ENCODE data around the gene CSF2RB.
"Not testable (repeated sequence)": the region's sequence is repeated elsewhere in the genome, so short reads cannot be mapped to it uniquely, and the experiment has no call there.

Gene CSF2RB

DNA sequence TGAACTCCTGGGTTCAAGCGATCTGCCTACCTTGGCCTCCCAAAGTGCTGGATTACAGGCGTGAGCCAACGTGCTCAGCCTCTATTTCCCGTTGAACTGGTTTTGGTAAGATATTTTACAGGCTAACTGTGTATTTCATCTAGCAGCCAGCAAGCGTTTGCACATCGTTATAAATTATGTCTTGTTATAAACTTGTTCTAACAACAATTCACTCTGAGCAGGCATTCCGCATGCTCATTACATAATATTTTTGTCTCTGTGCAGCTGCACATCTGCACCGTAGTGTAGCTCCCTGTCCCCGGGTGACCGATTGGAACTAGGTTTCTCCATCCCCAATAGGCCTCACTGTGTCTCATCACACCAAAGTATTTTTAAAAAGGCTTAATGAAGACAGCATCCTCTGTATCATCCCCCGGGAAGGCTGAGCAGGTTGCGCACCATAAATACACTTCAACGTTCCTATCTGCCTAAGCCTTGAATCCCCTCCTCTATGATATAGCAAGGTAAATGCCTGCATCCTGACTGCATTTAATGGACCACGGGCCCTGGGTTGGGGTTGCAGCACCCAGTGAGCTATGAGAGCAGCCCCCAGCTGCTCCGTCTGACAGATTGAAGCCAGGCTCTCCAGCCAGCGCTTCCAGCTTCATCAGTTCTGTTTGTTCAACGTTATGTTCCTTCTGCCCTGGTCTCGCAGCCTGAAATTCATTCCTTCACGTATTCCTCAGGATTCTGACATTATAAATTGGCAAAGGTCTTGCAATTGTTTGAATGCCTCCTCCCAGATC, 58.1 kb downstream of the CSF2RB start:
- no peak for DNase-seq

DNA sequence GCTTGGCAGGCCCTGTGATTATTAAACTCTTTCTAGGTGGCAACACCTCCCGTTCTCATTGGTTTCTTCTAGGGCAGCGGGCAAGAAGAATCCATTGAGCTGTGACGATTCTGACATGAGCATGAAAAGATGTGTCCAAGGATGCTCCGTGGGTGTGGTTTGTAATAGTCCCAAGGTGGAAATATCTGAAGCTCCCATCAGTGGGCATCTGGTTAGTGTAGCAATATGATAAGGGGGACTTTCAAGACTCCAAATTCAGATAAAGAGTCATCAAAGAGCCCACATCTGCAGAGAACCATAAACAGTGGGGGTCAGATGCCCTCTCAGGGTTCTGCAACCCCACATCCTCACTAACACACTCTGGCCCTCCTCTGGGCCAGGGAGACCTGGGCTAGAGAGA, 63.2 kb downstream of the CSF2RB start:
- DNase-seq: no peak

- no peak for DNase-seq
These were observed 64.0 kb downstream of the CSF2RB start for GRCh38 chr22:36977401-36977861.

DNA sequence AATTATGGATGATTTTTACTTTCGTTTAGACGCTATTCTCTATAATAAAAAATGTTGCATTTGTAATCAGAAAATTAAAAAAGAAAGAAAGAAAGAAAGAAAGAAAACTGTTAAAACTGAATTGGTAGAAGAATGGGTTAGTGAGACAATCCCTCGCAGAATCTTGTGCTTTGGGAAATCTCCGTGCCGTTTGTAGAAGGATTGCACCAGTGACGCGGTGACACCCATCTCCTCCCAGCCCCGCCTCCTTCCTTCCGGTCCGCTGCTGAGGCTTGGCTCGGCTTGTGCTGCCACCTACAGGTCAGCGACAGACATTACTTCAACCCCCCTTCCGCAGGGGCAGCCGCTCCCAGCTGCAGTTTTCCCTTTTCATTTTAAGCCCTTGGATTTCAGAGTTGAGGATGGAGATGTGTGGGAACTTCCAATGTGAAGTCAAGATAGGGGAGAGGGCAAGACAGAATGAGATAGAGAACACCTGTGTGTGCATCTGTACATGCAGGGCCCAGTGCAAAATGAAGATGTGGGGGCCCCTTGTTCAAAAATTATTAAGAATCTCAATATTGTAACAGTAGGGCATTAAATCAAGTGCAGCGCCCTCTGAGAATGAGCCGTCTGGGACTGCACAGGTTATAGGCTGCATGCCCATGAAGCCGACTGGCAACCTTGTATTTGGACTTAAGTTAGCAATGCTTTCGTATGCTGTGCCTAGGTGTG, 64.7 kb downstream of the CSF2RB start:
- DNase-seq: peak; percentile 85 to 96

GRCh38 chr22:36979016-36979910, 65.8 kb downstream of the CSF2RB start:
- no peak for DNase-seq

DNA sequence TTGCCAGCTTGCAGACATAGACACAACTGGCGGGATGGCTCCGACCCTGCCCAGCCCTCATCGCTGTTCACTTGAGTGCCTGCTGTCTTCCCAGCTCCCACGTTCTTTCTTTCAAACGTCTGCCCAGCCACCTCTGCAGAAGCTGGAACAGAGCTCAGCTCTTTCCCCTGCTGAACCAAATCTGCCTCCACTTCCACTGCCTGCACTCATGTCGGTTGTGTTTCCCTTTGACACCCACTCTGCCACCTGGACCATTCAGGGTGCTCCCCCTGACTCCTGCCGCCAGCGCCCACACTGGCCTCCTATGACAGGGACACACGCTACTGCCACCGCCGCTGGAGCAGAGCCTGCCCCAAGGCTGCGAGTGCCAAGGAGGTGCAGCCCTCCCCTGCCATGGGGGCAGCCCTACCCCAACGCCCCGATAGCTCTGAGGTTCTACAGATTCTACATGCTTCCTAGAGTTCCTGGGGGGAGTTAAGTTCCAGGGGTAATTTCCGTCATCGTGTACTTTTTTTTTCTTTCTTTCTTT, 67.9 kb downstream of the CSF2RB start:
- no peak for DNase-seq

DNA sequence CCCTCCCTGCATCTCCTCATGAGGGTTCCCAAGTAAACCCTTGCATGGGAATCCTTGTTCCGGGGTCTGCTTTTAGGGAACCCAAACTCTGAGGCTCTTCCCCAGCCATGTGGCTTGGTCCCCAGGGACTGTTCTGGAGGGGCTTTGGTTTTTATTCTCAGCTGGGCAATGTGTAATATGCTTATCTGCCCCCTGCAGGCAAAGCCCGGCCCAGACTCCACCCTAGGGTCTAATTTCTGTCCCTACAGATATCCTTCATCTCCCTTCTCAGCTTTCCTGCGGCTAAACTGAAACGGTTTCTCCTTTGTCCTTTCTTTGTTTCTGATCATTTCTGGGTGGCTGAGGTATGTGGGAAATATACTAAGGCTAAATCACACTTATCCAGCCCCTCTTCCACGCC, 68.7 kb downstream of the CSF2RB start:
- no peak for DNase-seq

GRCh38 chr22:36985211-36985889, 71.9 kb downstream of the CSF2RB start:
- peak; percentile 15 to 29 for DNase-seq

DNA sequence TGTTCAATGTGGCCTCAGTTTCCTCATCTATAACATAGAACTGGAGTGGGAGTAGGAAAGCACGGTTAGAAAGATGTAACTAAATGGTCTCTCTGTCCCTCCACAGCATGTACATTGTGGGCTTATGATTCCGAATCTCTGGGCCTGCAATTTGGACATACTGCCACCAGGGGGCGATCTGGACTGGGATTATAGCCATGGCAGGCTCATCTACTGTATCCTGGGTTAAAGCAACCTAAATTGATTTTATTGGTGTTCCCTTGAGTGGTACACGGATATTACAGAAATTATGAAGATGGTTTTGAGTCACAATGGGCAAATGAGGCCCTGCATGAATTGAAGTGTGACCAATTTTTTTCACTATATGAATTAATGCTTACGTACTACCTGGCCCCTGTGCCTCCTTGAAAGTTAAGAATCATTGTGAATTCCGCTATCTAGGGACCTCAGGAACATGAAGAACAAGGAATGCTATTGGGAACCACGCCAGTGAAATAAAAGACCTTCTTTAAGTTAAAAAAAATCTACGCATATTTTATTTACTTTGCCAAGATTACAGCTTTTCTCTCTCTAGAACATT, 72.9 kb downstream of the CSF2RB start:
- peak; percentile 23 to 76 for DNase-seq

GRCh38 chr22:36988075-36988832, 74.8 kb downstream of the CSF2RB start:
- no peak for DNase-seq

GRCh38 chr22:36989012-36989411, 75.6 kb downstream of the CSF2RB start:
- DNase-seq: not testable (repeated sequence)

Measured in inflammatory macrophage treated with lipopolysaccharide for 1 hour (primary cell).